A549 (cell line): Measurements from ENCODE around the gene ANKRD11. TPM values are rescaled to one million over a fixed set of nuclear protein-coding genes. Genes with fewer than 3 reads are reported as not detected.

Source experiments
- ATAC-seq, 2 experiments: fragments of 200-7000 bp in 1 of 2; fragments of >200 bp in 1 of 2; cut with Nextera tagmentation in 1 of 2; cut with Tn5 transposase in 1 of 2; 3 replicates each; pipeline versions ENCODE4 v1.8.0 to v1.9.1; 2018 to 2020; ENCODE audit warnings: mild to moderate bottlenecking in 1 of 2, moderate library complexity in 1 of 2
- CTCF ChIA-PET: fragments of 300-600 bp; sonication (Branson Sonifier 250); formaldehyde crosslinking; extraction: SDS; loops from one replicate; lab custom pipeline; 2021; ENCODE audit warnings: antibody characterized with exemption, inconsistent platforms; lab: Yijun Ruan, JAX
- POLR2A ChIA-PET: fragments of 350-600 bp; formaldehyde crosslinking; extraction: SDS; loops from one replicate; lab custom pipeline; 2021; ENCODE audit warnings: antibody characterized with exemption, inconsistent platforms; lab: Yijun Ruan, JAX
- DNase-seq, 2 experiments: peaks; one replicate each; pipeline versions ENCODE4 v3.0.0 to v3.0.0-alpha.2; 2011 to 2016; ENCODE audit warnings: low read depth in 1 of 2, low spot score in 1 of 2
- FAIRE-seq: peaks from 2 replicates; lab custom pipeline; 2011; peaks lifted over from hg19 to GRCh38; lab: Jason Lieb, UNC
- H3K27ac ChIP-seq, 2 experiments: fragments of >200 bp; sonication (Bioruptor Twin); formaldehyde crosslinking; 3 replicates each; pipeline ENCODE4 v1.5.1; 2016 to 2017
- H3K4me1 ChIP-seq: fragments of >200 bp; sonication (Bioruptor Twin); formaldehyde crosslinking; 3 replicates; pipeline ENCODE4 v1.6.1; 2016
- H3K4me2 ChIP-seq: fragments of >200 bp; sonication (Bioruptor Twin); formaldehyde crosslinking; 3 replicates; pipeline ENCODE4 v1.6.1; 2016
- H3K4me3 ChIP-seq: fragments of >200 bp; sonication (Bioruptor Twin); formaldehyde crosslinking; 3 replicates; pipeline ENCODE4 v1.5.1; 2016
- H3K9me3 ChIP-seq: fragments of >200 bp; sonication (Bioruptor Twin); formaldehyde crosslinking; 3 replicates; pipeline ENCODE4 v1.6.1; 2016
- CBX8 ChIP-seq: fragments of 200-600 bp; sonication (generic); IDR thresholded peaks from 2 replicates; pipeline ENCODE4 v1.6.1; 2016
- CHD2 ChIP-seq: fragments of 150-350 bp; IDR thresholded peaks from 2 replicates; pipeline ENCODE4 v1.6.1; 2014; ENCODE audit warnings: low read length; ENCODE audit not compliant: partially characterized antibody
- EHF ChIP-seq: fragments of 250-450 bp; sonication (Bioruptor Pico); IDR thresholded peaks from 2 replicates; pipeline ENCODE4 v1.5.0; 2020; ENCODE audit warnings: mild to moderate bottlenecking
- FOSL2 ChIP-seq, 2 experiments: fragments of 450-650 bp in 1 of 2; fragments of >200 bp in 1 of 2; sonication (Bioruptor Twin) in 1 of 2; formaldehyde crosslinking; IDR thresholded peaks; 2 replicates each; pipeline versions ENCODE4 v1.5.0 to v1.6.1; 2016 to 2020; ENCODE audit warnings: mild to moderate bottlenecking in 1 of 2, moderate library complexity in 1 of 2
- FOXS1 ChIP-seq: fragments of 250-450 bp; sonication (Bioruptor Pico); IDR thresholded peaks from 2 replicates; pipeline ENCODE4 v1.5.0; 2020; ENCODE audit warnings: mild to moderate bottlenecking, moderate library complexity
- HEYL ChIP-seq: fragments of 250-450 bp; sonication (Bioruptor Pico); IDR thresholded peaks from 2 replicates; pipeline ENCODE4 v1.8.0; 2021; ENCODE audit warnings: mild to moderate bottlenecking, moderate library complexity
- HOXA7 ChIP-seq: fragments of 250-450 bp; sonication (Bioruptor Pico); IDR thresholded peaks from 2 replicates; pipeline ENCODE4 v1.5.0; 2020; ENCODE audit warnings: mild to moderate bottlenecking, moderate library complexity
- MAFK ChIP-seq: fragments of 450-650 bp; IDR thresholded peaks from 2 replicates; pipeline ENCODE4 v1.6.1; 2014; ENCODE audit not compliant: partially characterized antibody
- POLR2A ChIP-seq: IDR thresholded peaks from 2 replicates; pipeline ENCODE4 v1.6.1; 2012; ENCODE audit warnings: mild to moderate bottlenecking, low read length
- POLR2AphosphoS2 ChIP-seq: conservative IDR thresholded peaks from 2 replicates; pipeline ENCODE4 v1.6.1; 2012; ENCODE audit warnings: low read length, improper control_type of control experiment, inconsistent platforms
- RAD21 ChIP-seq, 2 experiments: fragments of >200 bp in 1 of 2; sonication (Bioruptor Twin) in 1 of 2; formaldehyde crosslinking in 1 of 2; IDR thresholded peaks in 1 of 2; conservative IDR thresholded peaks in 1 of 2; 2 replicates in 1 of 2; 3 replicates in 1 of 2; pipeline ENCODE4 v1.6.1; 2012 to 2018; ENCODE audit warnings: inconsistent platforms in 1 of 2
- RFX5 ChIP-seq: fragments of 450-650 bp; IDR thresholded peaks from 2 replicates; pipeline ENCODE4 v1.7.1; 2014; ENCODE audit warnings: antibody characterized with exemption, mild to moderate bottlenecking, moderate library complexity
- SREBF2 ChIP-seq: fragments of 450-650 bp; IDR thresholded peaks from 2 replicates; pipeline ENCODE4 v1.6.1; 2014; ENCODE audit warnings: mild to moderate bottlenecking, moderate library complexity
- ZFP36 ChIP-seq: fragments of 450-650 bp; IDR thresholded peaks from 2 replicates; pipeline ENCODE4 v1.6.1; 2014; ENCODE audit warnings: borderline replicate concordance; ENCODE audit not compliant: partially characterized antibody
- ZSCAN20 ChIP-seq: fragments of 250-450 bp; sonication (Bioruptor Pico); IDR thresholded peaks from 2 replicates; pipeline ENCODE4 v1.8.0; 2022; ENCODE audit warnings: mild to moderate bottlenecking, moderate library complexity
- WGBS: methylation state at CpG from one replicate; pipeline ENCODE4 v1.1.6; 2017; ENCODE audit errors: missing lambda C conversion rate; 5-methylcytosine and 5-hydroxymethylcytosine counted together
- polyA plus RNA-seq, 4 experiments: library from polyadenylated mRNA; depleted of rRNA in 3 of 4; stranded (reverse); fragments of >200 nt; fragmentation: RNase III in 1 of 4; extraction: RNeasy Plus Mini Kit Qiagen cat#74134 plus additional on column Dnase treatment in 1 of 4; gene quantifications; 2 replicates in 3 of 4; 3 replicates in 1 of 4; pipeline ENCODE4 v1.2.3, GENCODE V29; 2011 to 2017
- TF ChIP-seq, protein P1 (sequence below): IDR thresholded peaks from 2 replicates; pipeline ENCODE4 v1.6.1; 2012; ENCODE audit warnings: low read depth, borderline replicate concordance
- TF ChIP-seq, protein P2 (sequence below): fragments of >200 bp; sonication (Bioruptor Twin); formaldehyde crosslinking; IDR thresholded peaks from 2 replicates; pipeline ENCODE4 v1.6.1; 2016
- TF ChIP-seq, protein P3 (sequence below): fragments of 250-450 bp; sonication (Bioruptor Pico); IDR thresholded peaks from 2 replicates; pipeline ENCODE4 v1.5.0; 2020; ENCODE audit warnings: low read depth, mild to moderate bottlenecking, moderate library complexity
- TF ChIP-seq, protein P4 (sequence below): fragments of >200 bp; sonication (Bioruptor Twin); formaldehyde crosslinking; IDR thresholded peaks from 3 replicates; pipeline ENCODE4 v1.5.1; 2016
- TF ChIP-seq, protein P5 (sequence below): fragments of 450-650 bp; IDR thresholded peaks from 2 replicates; pipeline ENCODE4 v1.6.1; 2014; ENCODE audit warnings: antibody characterized with exemption

The ANKRD11 gene
- polyA plus RNA-seq, 2 of the 4 experiments (the other 2 are of a cell fraction), result 53.6 to 54.9 TPM

DNA sequence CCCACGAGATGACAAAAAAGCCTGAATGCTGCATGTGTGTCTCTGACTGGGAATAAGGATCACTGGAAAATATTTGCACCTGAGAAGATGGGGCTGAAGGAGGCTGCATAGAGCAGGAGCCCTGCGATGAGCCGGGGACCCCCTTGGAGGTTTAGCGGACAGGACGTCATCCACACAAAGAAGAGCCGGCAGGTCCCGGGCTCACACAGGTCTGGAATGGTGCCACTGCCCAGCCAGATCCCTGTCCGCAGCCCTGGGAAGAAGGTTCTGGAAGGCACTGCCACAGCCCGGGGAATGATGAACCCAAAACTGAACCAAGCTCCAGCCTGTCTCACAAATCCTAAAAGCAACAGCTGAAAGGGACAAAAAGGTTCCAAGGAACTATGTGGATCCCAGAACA is 101.8 kb downstream of the ANKRD11 start:
- Histone ChIP-seq H3K9me3 (no peaks in the 10 kb centered on the region), H3K4me2 (no peak overlapping the region), H3K4me3 (no peak overlapping the region)
- POLR2A ChIA-PET, result no interaction called here
- ATAC-seq (no peak), FAIRE-seq (no peak), DNase-seq (no peak)
- WGBS, result 92% methylated on average over 7 of the region's 9 CpGs
- TF ChIP-seq CBX8, result no peak
- no peak for TF ChIP-seq HOXA7
- TF ChIP-seq, protein P1, sequence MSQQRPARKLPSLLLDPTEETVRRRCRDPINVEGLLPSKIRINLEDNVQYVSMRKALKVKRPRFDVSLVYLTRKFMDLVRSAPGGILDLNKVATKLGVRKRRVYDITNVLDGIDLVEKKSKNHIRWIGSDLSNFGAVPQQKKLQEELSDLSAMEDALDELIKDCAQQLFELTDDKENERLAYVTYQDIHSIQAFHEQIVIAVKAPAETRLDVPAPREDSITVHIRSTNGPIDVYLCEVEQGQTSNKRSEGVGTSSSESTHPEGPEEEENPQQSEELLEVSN, result no peak
- TF ChIP-seq, all 56 proteins: peak for 0
- H3K27ac ChIP-seq, result no peak overlapping the region
- H3K4me1 ChIP-seq, result peaks cover 14% of the 10 kb centered on the region
- CTCF ChIA-PET, result no interaction called here

DNA sequence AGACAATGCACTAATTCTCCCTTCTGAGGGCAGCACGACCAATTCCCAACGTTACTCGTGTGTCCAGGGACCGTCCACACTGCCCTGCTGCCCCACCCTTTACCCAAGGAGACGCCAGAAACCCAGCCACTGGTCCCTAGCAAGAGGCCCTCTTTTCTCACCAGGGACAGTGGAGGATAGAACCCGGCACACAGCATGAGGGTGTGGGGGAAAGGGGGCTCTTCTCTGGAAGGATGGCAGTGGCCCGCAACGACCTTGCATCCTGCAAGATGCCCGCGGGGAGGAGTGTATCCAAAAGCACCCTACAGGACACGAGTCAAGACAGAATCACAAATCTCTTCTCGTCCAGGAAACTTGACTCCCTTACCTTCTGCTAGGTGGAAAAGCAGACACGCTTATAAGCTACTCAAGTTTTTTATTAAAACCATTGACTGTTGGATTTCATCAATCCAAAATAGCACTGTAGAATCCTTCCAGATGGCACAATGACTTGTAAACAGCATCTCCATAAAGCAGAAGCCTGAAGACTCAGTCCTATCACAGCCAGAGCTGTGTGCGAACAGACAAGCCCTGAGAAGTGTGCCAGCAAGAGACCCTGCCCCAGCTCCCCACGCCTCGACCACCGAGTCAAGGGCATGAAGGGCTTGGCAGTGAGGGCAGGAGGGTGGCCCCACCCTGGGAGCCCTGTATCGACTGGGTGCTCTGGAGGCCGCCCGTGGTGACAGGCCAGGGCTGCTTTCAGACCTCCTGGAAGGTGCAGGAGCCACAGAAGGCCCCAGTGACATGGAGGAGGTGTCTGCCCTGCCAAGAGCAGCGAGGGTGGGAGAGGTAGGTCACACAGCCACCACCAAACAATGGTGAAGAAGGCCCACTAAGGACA is 103.8 kb downstream of the ANKRD11 start:
- peaks cover 25% of the 10 kb centered on the region for H3K4me1 ChIP-seq
- DNase-seq (no peak), FAIRE-seq (no peak), ATAC-seq (no peak)
- no peak overlapping the region for H3K4me3 ChIP-seq
- H3K27ac ChIP-seq, result no peak overlapping the region
- H3K9me3 ChIP-seq, result no peaks in the 10 kb centered on the region
- 86% methylated on average over 21 of the region's 21 CpGs for WGBS
- ChIA-PET CTCF (no interaction called here), POLR2A (no interaction called here)
- TF ChIP-seq CHD2 (no peak), SREBF2 (no peak), POLR2A (no peak), ZFP36 (no peak), HEYL (CRISPR knock-in tag) (no peak), FOXS1 (CRISPR knock-in tag) (no peak), RFX5 (no peak), FOSL2 (IDR thresholded peaks at IDR 0.05) (no peak), FOSL2 (CRISPR knock-in tag; IDR thresholded peaks at IDR 0.05) (no peak), EHF (no peak), ZSCAN20 (CRISPR knock-in tag) (no peak), POLR2AphosphoS2 (no peak), MAFK (no peak), RAD21 (conservative IDR thresholded peaks at IDR 0.05 in 1 of 2, IDR thresholded peaks at IDR 0.05 in 1 of 2) (no peak)
- TF ChIP-seq, protein P2, sequence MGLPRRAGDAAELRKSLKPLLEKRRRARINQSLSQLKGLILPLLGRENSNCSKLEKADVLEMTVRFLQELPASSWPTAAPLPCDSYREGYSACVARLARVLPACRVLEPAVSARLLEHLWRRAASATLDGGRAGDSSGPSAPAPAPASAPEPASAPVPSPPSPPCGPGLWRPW, result no peak
- TF ChIP-seq, protein P3, sequence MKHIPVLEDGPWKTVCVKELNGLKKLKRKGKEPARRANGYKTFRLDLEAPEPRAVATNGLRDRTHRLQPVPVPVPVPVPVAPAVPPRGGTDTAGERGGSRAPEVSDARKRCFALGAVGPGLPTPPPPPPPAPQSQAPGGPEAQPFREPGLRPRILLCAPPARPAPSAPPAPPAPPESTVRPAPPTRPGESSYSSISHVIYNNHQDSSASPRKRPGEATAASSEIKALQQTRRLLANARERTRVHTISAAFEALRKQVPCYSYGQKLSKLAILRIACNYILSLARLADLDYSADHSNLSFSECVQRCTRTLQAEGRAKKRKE, result no peak
- TF ChIP-seq, protein P4, sequence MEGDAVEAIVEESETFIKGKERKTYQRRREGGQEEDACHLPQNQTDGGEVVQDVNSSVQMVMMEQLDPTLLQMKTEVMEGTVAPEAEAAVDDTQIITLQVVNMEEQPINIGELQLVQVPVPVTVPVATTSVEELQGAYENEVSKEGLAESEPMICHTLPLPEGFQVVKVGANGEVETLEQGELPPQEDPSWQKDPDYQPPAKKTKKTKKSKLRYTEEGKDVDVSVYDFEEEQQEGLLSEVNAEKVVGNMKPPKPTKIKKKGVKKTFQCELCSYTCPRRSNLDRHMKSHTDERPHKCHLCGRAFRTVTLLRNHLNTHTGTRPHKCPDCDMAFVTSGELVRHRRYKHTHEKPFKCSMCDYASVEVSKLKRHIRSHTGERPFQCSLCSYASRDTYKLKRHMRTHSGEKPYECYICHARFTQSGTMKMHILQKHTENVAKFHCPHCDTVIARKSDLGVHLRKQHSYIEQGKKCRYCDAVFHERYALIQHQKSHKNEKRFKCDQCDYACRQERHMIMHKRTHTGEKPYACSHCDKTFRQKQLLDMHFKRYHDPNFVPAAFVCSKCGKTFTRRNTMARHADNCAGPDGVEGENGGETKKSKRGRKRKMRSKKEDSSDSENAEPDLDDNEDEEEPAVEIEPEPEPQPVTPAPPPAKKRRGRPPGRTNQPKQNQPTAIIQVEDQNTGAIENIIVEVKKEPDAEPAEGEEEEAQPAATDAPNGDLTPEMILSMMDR, result no peak
- TF ChIP-seq, protein P5, sequence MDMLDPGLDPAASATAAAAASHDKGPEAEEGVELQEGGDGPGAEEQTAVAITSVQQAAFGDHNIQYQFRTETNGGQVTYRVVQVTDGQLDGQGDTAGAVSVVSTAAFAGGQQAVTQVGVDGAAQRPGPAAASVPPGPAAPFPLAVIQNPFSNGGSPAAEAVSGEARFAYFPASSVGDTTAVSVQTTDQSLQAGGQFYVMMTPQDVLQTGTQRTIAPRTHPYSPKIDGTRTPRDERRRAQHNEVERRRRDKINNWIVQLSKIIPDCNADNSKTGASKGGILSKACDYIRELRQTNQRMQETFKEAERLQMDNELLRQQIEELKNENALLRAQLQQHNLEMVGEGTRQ, result no peak
- TF ChIP-seq, protein P1, result no peak
- H3K4me2 ChIP-seq, result no peak overlapping the region
